Mesendoderm (in vitro differentiated cells): ENCODE results near the gene INTS13.
"Not testable (repeated sequence)": the region's sequence is repeated elsewhere in the genome, so short reads cannot be mapped to it uniquely, and the experiment has no call there.

Experiments used
- DNase-seq: peaks from one replicate; pipeline ENCODE4 v3.0.0; 2013
- H2AK5ac ChIP-seq: 2 replicates; pipeline ENCODE4 v1.6.1; 2013; ENCODE audit warnings: low read length, inconsistent platforms
- H2BK120ac ChIP-seq: 2 replicates; pipeline ENCODE4 v1.6.1; 2013; ENCODE audit warnings: low read depth, mild to moderate bottlenecking, low read length, moderate library complexity, mixed read lengths
- H2BK15ac ChIP-seq: replicated peaks from 2 replicates; pipeline ENCODE4 v1.6.1; 2013; ENCODE audit warnings: low read depth, mild to moderate bottlenecking, moderate library complexity
- H2BK5ac ChIP-seq: 2 replicates; pipeline ENCODE4 v1.6.1; 2013; ENCODE audit warnings: low read length, inconsistent platforms
- H3K18ac ChIP-seq: 2 replicates; pipeline ENCODE4 v1.6.1; 2013; ENCODE audit warnings: mild to moderate bottlenecking, low read length, mixed read lengths
- H3K23ac ChIP-seq: one replicate; pipeline ENCODE4 v1.6.1; 2013; ENCODE audit warnings: low read length
- H3K27ac ChIP-seq: 2 replicates; pipeline ENCODE4 v1.5.1; 2013; ENCODE audit warnings: low read depth, mild to moderate bottlenecking, inconsistent platforms, low read length, moderate library complexity
- H3K27me3 ChIP-seq: 2 replicates; pipeline ENCODE4 v1.6.1; 2013; ENCODE audit warnings: low read length, control low read depth, mild to moderate bottlenecking, inconsistent platforms; ENCODE audit not compliant: insufficient read depth, poor library complexity
- H3K36me3 ChIP-seq: 2 replicates; pipeline ENCODE4 v1.6.1; 2013; ENCODE audit warnings: low read length, inconsistent platforms; ENCODE audit not compliant: control insufficient read depth, insufficient read depth
- H3K4ac ChIP-seq: one replicate; pipeline ENCODE4 v1.6.1; 2013; ENCODE audit warnings: low read depth, mild to moderate bottlenecking, low read length, moderate library complexity
- H3K4me1 ChIP-seq: 2 replicates; pipeline ENCODE4 v1.6.1; 2013; ENCODE audit warnings: low read depth, low read length, inconsistent platforms; ENCODE audit not compliant: control insufficient read depth
- H3K4me2 ChIP-seq: 2 replicates; pipeline ENCODE4 v1.6.1; 2013; ENCODE audit warnings: low read length
- H3K4me3 ChIP-seq: 2 replicates; pipeline ENCODE4 v1.5.1; 2013; ENCODE audit warnings: mild to moderate bottlenecking, low read length
- H3K56ac ChIP-seq: one replicate; pipeline ENCODE4 v1.6.1; 2013; ENCODE audit warnings: low read length
- H3K79me1 ChIP-seq: 2 replicates; pipeline ENCODE4 v1.6.1; 2013; ENCODE audit warnings: low read length, inconsistent platforms
- H3K79me2 ChIP-seq: 2 replicates; pipeline ENCODE4 v1.6.1; 2013; ENCODE audit warnings: mild to moderate bottlenecking, low read length; ENCODE audit not compliant: control insufficient read depth, insufficient read depth
- H3K9ac ChIP-seq: 2 replicates; pipeline ENCODE4 v1.6.1; 2013; ENCODE audit warnings: low read length, inconsistent platforms
- H4K5ac ChIP-seq: one replicate; pipeline ENCODE4 v1.6.1; 2013; ENCODE audit warnings: low read length
- H4K8ac ChIP-seq: one replicate; pipeline ENCODE4 v1.6.1; 2013; ENCODE audit warnings: low read depth, mild to moderate bottlenecking, control low read depth, low read length, moderate library complexity
- WGBS: extraction: QIAGEN DNeasy Blood & Tissue Kit; methylation state at CpG from one replicate; pipeline ENCODE4 v1.1.7; 2013; ENCODE audit warnings: low lambda C conversion rate, missing lambda C conversion rate; ENCODE audit not compliant: insufficient coverage; ENCODE audit errors: extremely low coverage; 5-methylcytosine and 5-hydroxymethylcytosine counted together

INTS13 gene

GRCh38 chr12:26971963-26972362 is 34.2 kb upstream of the INTS13 start:
- no peak for DNase-seq
- Histone ChIP-seq H3K23ac (no peak overlapping the region), H3K79me2 (no peaks in the 10 kb centered on the region), H3K4me3 (no peak overlapping the region), H2BK15ac (no peak overlapping the region), H3K9ac (no peak overlapping the region), H2BK120ac (no peak overlapping the region), H3K27me3 (no peaks in the 10 kb centered on the region), H4K8ac (no peak overlapping the region), H2BK5ac (no peak overlapping the region), H3K4me1 (no peaks in the 10 kb centered on the region), H3K27ac (no peak overlapping the region), H3K36me3 (peaks cover 2% of the 10 kb centered on the region), H3K79me1 (no peaks in the 10 kb centered on the region), H2AK5ac (no peak overlapping the region), H4K5ac (no peak overlapping the region), H3K56ac (no peak overlapping the region), H3K4me2 (no peak overlapping the region), H3K4ac (no peak overlapping the region), H3K18ac (no peak overlapping the region)
- WGBS, result no CpG with 5 or more reads among the region's 2 CpGs

GRCh38 chr12:26970136-26970535 is 32.4 kb upstream of the INTS13 start:
- no peak overlapping the region for H4K5ac ChIP-seq
- H2AK5ac ChIP-seq, result no peak overlapping the region
- no peak overlapping the region for H4K8ac ChIP-seq
- WGBS, result no CpG with 5 or more reads among the region's 2 CpGs
- no peaks in the 10 kb centered on the region for H3K79me1 ChIP-seq
- H3K27ac ChIP-seq, result no peak overlapping the region
- H3K23ac ChIP-seq, result no peak overlapping the region
- no peak overlapping the region for H3K4me2 ChIP-seq
- no peak overlapping the region for H3K56ac ChIP-seq
- no peaks in the 10 kb centered on the region for H3K79me2 ChIP-seq
- H3K18ac ChIP-seq, result no peak overlapping the region
- H2BK120ac ChIP-seq, result no peak overlapping the region
- H3K4me3 ChIP-seq, result no peak overlapping the region
- DNase-seq, result no peak
- peaks cover 2% of the 10 kb centered on the region for H3K36me3 ChIP-seq
- H3K4ac ChIP-seq, result no peak overlapping the region
- no peak overlapping the region for H3K9ac ChIP-seq
- H2BK15ac ChIP-seq, result no peak overlapping the region
- no peak overlapping the region for H2BK5ac ChIP-seq
- H3K4me1 ChIP-seq, result no peaks in the 10 kb centered on the region
- H3K27me3 ChIP-seq, result no peaks in the 10 kb centered on the region

GRCh38 chr12:26966842-26967241 is 29.1 kb upstream of the INTS13 start:
- H3K4me2 ChIP-seq, result no peak overlapping the region
- H3K9ac ChIP-seq, result no peak overlapping the region
- peaks cover 2% of the 10 kb centered on the region for H3K36me3 ChIP-seq
- no peaks in the 10 kb centered on the region for H3K4me1 ChIP-seq
- no peak overlapping the region for H3K56ac ChIP-seq
- H3K4ac ChIP-seq, result no peak overlapping the region
- H4K5ac ChIP-seq, result no peak overlapping the region
- no CpG with 5 or more reads among the region's 3 CpGs for WGBS
- no peak overlapping the region for H3K4me3 ChIP-seq
- H3K27me3 ChIP-seq, result no peaks in the 10 kb centered on the region
- H2BK120ac ChIP-seq, result no peak overlapping the region
- H3K79me1 ChIP-seq, result no peaks in the 10 kb centered on the region
- H3K23ac ChIP-seq, result no peak overlapping the region
- no peak overlapping the region for H2BK15ac ChIP-seq
- H3K27ac ChIP-seq, result no peak overlapping the region
- H2AK5ac ChIP-seq, result no peak overlapping the region
- no peak overlapping the region for H4K8ac ChIP-seq
- no peak for DNase-seq
- H2BK5ac ChIP-seq, result no peak overlapping the region
- no peaks in the 10 kb centered on the region for H3K79me2 ChIP-seq
- no peak overlapping the region for H3K18ac ChIP-seq

GRCh38 chr12:26963413-26963812 is 25.6 kb upstream of the INTS13 start:
- Histone ChIP-seq H3K56ac (no peak overlapping the region), H3K4me2 (no peak overlapping the region), H4K8ac (no peak overlapping the region), H3K36me3 (peaks cover 2% of the 10 kb centered on the region), H4K5ac (no peak overlapping the region), H2BK5ac (no peak overlapping the region), H3K79me1 (no peaks in the 10 kb centered on the region), H3K9ac (no peak overlapping the region), H3K79me2 (no peaks in the 10 kb centered on the region), H3K27ac (no peak overlapping the region), H3K4me3 (no peak overlapping the region), H3K27me3 (no peaks in the 10 kb centered on the region), H2AK5ac (no peak overlapping the region), H3K18ac (no peak overlapping the region), H3K4ac (no peak overlapping the region), H2BK15ac (no peak overlapping the region), H3K4me1 (no peaks in the 10 kb centered on the region), H2BK120ac (no peak overlapping the region), H3K23ac (no peak overlapping the region)
- WGBS, result no CpG with 5 or more reads among the region's 1 CpG
- DNase-seq, result no peak

- no peaks in the 10 kb centered on the region for H3K79me1 ChIP-seq
- no peaks in the 10 kb centered on the region for H3K4me1 ChIP-seq
- H3K56ac ChIP-seq, result no peak overlapping the region
- no peak overlapping the region for H2BK5ac ChIP-seq
- H3K4ac ChIP-seq, result no peak overlapping the region
- H3K18ac ChIP-seq, result no peak overlapping the region
- H3K4me2 ChIP-seq, result no peak overlapping the region
- no peak overlapping the region for H3K9ac ChIP-seq
- no peaks in the 10 kb centered on the region for H3K36me3 ChIP-seq
- H2AK5ac ChIP-seq, result no peak overlapping the region
- H3K4me3 ChIP-seq, result no peak overlapping the region
- no peak overlapping the region for H3K23ac ChIP-seq
- no peak overlapping the region for H3K27ac ChIP-seq
- H3K27me3 ChIP-seq, result no peaks in the 10 kb centered on the region
- H4K8ac ChIP-seq, result no peak overlapping the region
- no peak overlapping the region for H4K5ac ChIP-seq
- no peaks in the 10 kb centered on the region for H3K79me2 ChIP-seq
- H2BK15ac ChIP-seq, result no peak overlapping the region
- no peak for DNase-seq
- no CpG with 5 or more reads among the region's 1 CpG for WGBS
- no peak overlapping the region for H2BK120ac ChIP-seq
Observed at GRCh38 chr12:26961803-26962202, 24.0 kb upstream of the INTS13 start.

- DNase-seq, H3K79me1 ChIP-seq, H2BK15ac ChIP-seq, H2AK5ac ChIP-seq, H3K9ac ChIP-seq, H3K79me2 ChIP-seq, H3K27me3 ChIP-seq, H3K4me2 ChIP-seq, H3K56ac ChIP-seq, H3K27ac ChIP-seq, H3K23ac ChIP-seq, H2BK5ac ChIP-seq, H3K18ac ChIP-seq, H3K4ac ChIP-seq, H3K4me3 ChIP-seq, H4K8ac ChIP-seq, H2BK120ac ChIP-seq, H3K4me1 ChIP-seq, H4K5ac ChIP-seq, H3K36me3 ChIP-seq: not testable (repeated sequence)
- no CpG with 5 or more reads among the region's 7 CpGs for WGBS
Observed at GRCh38 chr12:26961391-26961790, 23.6 kb upstream of the INTS13 start.
